A673 (cell line): ENCODE measurements around the gene TOMM5. TPM values are rescaled to one million over a fixed set of nuclear protein-coding genes. Genes with fewer than 3 reads are reported as not detected.

Source experiments
- BruUV-seq: library from RNA; stranded (reverse); fragments of 400-500 nt; replicated peaks from 2 replicates; lab custom pipeline; 2021; lab: Mats Ljungman, UMichigan
- CTCF ChIA-PET: fragments of 300-600 bp; sonication (Branson Sonifier 250); formaldehyde crosslinking; loops from one replicate; lab custom pipeline; 2022; ENCODE audit warnings: antibody characterized with exemption; lab: Charles Lee
- POLR2A ChIA-PET: fragments of 300-600 bp; sonication (Branson Sonifier 250); formaldehyde crosslinking; loops from one replicate; lab custom pipeline; 2022; ENCODE audit warnings: antibody characterized with exemption; ENCODE audit not compliant: low non-redundant PET; lab: Charles Lee
- DNase-seq: peaks from one replicate; pipeline ENCODE4 v3.0.0-alpha.2; 2015; ENCODE audit warnings: low spot score
- H3K27ac ChIP-seq: fragments of 200-600 bp; sonication (generic); 2 replicates; pipeline ENCODE4 v1.5.1; 2016; ENCODE audit warnings: mixed run types, low read depth, mild to moderate bottlenecking, mixed read lengths, antibody characterized with exemption, low read length; ENCODE audit not compliant: poor library complexity, severe bottlenecking
- H3K27me3 ChIP-seq: fragments of 200-600 bp; sonication (generic); replicated peaks from 2 replicates; pipeline ENCODE4 v1.6.1; 2017; ENCODE audit warnings: mixed run types, low read depth, mild to moderate bottlenecking, mixed read lengths, antibody characterized with exemption, low read length; ENCODE audit not compliant: insufficient read depth, poor library complexity
- H3K36me3 ChIP-seq: fragments of 200-600 bp; sonication (generic); 2 replicates; pipeline ENCODE4 v1.6.1; 2016; ENCODE audit warnings: mixed run types, mild to moderate bottlenecking, mixed read lengths, antibody characterized with exemption, low read length; ENCODE audit not compliant: insufficient read depth, poor library complexity, severe bottlenecking
- H3K4me1 ChIP-seq: fragments of 200-600 bp; sonication (generic); 2 replicates; pipeline ENCODE4 v1.6.1; 2017; ENCODE audit warnings: mixed run types, mild to moderate bottlenecking, mixed read lengths, antibody characterized with exemption, low read length; ENCODE audit not compliant: insufficient read depth, poor library complexity, severe bottlenecking
- H3K4me3 ChIP-seq: fragments of 200-600 bp; sonication (generic); 2 replicates; pipeline ENCODE4 v1.5.1; 2016; ENCODE audit warnings: low read depth, mixed run types, mild to moderate bottlenecking, mixed read lengths, low read length; ENCODE audit not compliant: poor library complexity, severe bottlenecking
- H3K9me3 ChIP-seq: fragments of 200-600 bp; sonication (generic); 2 replicates; pipeline ENCODE4 v1.6.1; 2016; ENCODE audit warnings: mixed run types, low read depth, mild to moderate bottlenecking, mixed read lengths, antibody characterized with exemption, low read length; ENCODE audit not compliant: poor library complexity, severe bottlenecking
- CTCF ChIP-seq: fragments of 300-800, 200-600 bp; sonication (generic); conservative IDR thresholded peaks from 2 replicates; pipeline ENCODE4 v1.5.1; 2017; ENCODE audit warnings: low read depth, mild to moderate bottlenecking, antibody characterized with exemption, low read length, moderate library complexity, mixed read lengths
- EZH2 ChIP-seq: fragments of 200-600 bp; sonication (generic); IDR thresholded peaks from 2 replicates; pipeline ENCODE4 v1.6.1; 2017; ENCODE audit warnings: borderline replicate concordance, low read depth, mild to moderate bottlenecking, mixed read lengths, antibody characterized with exemption, low read length; ENCODE audit not compliant: poor library complexity, severe bottlenecking
- intact Hi-C: fragments of 100-400 bp; cut with micrococcal nuclease; formaldehyde crosslinking; loops from one replicate; pipeline ENCODE4 v1.10.0; 2022; ENCODE audit not compliant: unreplicated experiment
- total RNA-seq: library from RNA; stranded (reverse); gene quantifications from 2 replicates; pipeline ENCODE4 v1.2.3, GENCODE V29; 2021

The TOMM5 gene
- total RNA-seq, 1 experiment from 2014 or later, result 247 TPM

- POLR2A ChIA-PET, result interaction anchor here (0.6 kb wide), 1 partner anchor 49 kb away, joined by 7 read pairs; no protein-coding TSS in a partner anchor
- H3K4me3 ChIP-seq, result no peak overlapping the region
- no TSS peak for BruUV-seq
- H3K27ac ChIP-seq, result no peak overlapping the region
- no peak for DNase-seq
- TF ChIP-seq CTCF, result no peak
- no peak for TF ChIP-seq EZH2
- H3K4me1 ChIP-seq, result peaks cover 3% of the 10 kb centered on the region
- intact Hi-C loops, result no loop called here
- no peaks in the 10 kb centered on the region for H3K36me3 ChIP-seq
- CTCF ChIA-PET, result no interaction called here
- H3K27me3 ChIP-seq, result no peaks in the 10 kb centered on the region
- H3K9me3 ChIP-seq, result no peaks in the 10 kb centered on the region
These were observed 33.4 kb upstream of the TOMM5 start for GRCh38 chr9:37625758-37626147.

GRCh38 chr9:37625036-37625757 is 32.8 kb upstream of the TOMM5 start:
- no peaks in the 10 kb centered on the region for H3K9me3 ChIP-seq
- intact Hi-C loops, result no loop called here
- ChIA-PET POLR2A (no interaction called here), CTCF (no interaction called here)
- H3K27ac ChIP-seq, result no peak overlapping the region
- H3K4me1 ChIP-seq, result peaks cover 3% of the 10 kb centered on the region
- BruUV-seq, result no TSS peak
- H3K36me3 ChIP-seq, result no peaks in the 10 kb centered on the region
- H3K27me3 ChIP-seq, result no peaks in the 10 kb centered on the region
- no peak overlapping the region for H3K4me3 ChIP-seq
- DNase-seq, result no peak
- TF ChIP-seq CTCF, result no peak

GRCh38 chr9:37624073-37624472 is 31.7 kb upstream of the TOMM5 start:
- TF ChIP-seq EZH2 (no peak), CTCF (no peak)
- H3K4me1 ChIP-seq, result peaks cover 3% of the 10 kb centered on the region
- BruUV-seq, result no TSS peak
- H3K9me3 ChIP-seq, result no peaks in the 10 kb centered on the region
- H3K4me3 ChIP-seq, result no peak overlapping the region
- H3K36me3 ChIP-seq, result no peaks in the 10 kb centered on the region
- H3K27me3 ChIP-seq, result no peaks in the 10 kb centered on the region
- no peak for DNase-seq
- intact Hi-C loops, result no loop called here
- H3K27ac ChIP-seq, result no peak overlapping the region
- ChIA-PET POLR2A (no interaction called here), CTCF (no interaction called here)
